ENCODE data around the gene SLC9A2.

SLC9A2 gene

DNA sequence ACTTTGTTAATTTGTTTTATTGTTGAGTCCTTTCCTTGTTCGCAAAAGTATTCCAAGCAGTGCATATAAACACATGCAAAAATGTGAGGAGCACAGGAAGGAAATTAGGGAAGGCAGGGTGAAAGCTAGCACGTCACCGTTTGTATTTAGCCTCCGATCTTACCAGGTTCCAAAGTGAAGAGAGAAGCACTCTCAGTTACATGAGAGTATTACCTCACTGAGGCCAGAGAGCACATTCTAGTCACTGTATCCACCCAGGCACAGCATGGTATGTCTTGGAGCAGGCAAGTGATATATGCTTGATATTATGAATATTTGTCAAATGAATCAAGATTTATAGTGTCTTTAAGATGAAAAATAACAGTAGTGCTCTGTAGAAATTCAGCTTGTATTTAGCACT, 135.9 kb downstream of the SLC9A2 start:
- no peak overlapping the region for H3K4me3 ChIP-seq (replicated peaks; ENCODE audit: low read depth, low read length)
- H3K27me3 ChIP-seq (replicated peaks; ENCODE audit: control insufficient read depth, insufficient read depth, low read length), result no peaks in the 10 kb centered on the region
- no peak for DNase-seq (ENCODE audit: extremely low read depth, insufficient read length)
- TF ChIP-seq, protein P1, sequence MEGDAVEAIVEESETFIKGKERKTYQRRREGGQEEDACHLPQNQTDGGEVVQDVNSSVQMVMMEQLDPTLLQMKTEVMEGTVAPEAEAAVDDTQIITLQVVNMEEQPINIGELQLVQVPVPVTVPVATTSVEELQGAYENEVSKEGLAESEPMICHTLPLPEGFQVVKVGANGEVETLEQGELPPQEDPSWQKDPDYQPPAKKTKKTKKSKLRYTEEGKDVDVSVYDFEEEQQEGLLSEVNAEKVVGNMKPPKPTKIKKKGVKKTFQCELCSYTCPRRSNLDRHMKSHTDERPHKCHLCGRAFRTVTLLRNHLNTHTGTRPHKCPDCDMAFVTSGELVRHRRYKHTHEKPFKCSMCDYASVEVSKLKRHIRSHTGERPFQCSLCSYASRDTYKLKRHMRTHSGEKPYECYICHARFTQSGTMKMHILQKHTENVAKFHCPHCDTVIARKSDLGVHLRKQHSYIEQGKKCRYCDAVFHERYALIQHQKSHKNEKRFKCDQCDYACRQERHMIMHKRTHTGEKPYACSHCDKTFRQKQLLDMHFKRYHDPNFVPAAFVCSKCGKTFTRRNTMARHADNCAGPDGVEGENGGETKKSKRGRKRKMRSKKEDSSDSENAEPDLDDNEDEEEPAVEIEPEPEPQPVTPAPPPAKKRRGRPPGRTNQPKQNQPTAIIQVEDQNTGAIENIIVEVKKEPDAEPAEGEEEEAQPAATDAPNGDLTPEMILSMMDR (IDR thresholded peaks at IDR 0.05; ENCODE audit: insufficient read depth, low read length, poor library complexity, severe bottlenecking), result no peak
- H3K36me3 ChIP-seq (ENCODE audit: control insufficient read depth, insufficient read depth, low read length), result no peaks in the 10 kb centered on the region

DNA sequence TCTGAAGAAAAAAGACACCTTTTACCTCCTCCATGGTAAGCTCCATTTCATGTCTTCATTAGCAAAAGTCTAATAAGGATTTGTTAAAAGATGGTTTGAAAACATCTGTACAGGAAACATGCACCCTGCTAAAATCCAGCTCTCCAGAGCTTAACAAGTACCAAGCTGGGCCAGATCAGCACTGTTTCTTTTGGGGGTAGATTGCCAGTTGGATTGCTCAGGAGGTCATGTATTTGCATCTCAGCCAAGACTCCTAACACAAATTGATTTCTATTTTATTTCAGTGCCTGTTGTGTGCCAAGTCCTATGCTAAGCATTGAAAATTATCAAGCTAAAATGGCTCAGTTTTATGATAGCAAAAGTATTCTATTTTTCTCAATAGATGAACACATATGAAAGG, 139.1 kb downstream of the SLC9A2 start:
- H3K36me3 ChIP-seq (ENCODE audit: control insufficient read depth, insufficient read depth, low read length), result no peaks in the 10 kb centered on the region
- no peak for DNase-seq (ENCODE audit: extremely low read depth, insufficient read length)
- no peaks in the 10 kb centered on the region for H3K27me3 ChIP-seq (replicated peaks; ENCODE audit: control insufficient read depth, insufficient read depth, low read length)
- H3K4me3 ChIP-seq (replicated peaks; ENCODE audit: low read depth, low read length), result no peak overlapping the region
- TF ChIP-seq, protein P1 (IDR thresholded peaks at IDR 0.05; ENCODE audit: insufficient read depth, low read length, poor library complexity, severe bottlenecking), result no peak

All from GM06990 (cell line).